DOHH2 (cell line): ENCODE data around the gene OAS2.

Experiments used
- H3F3A ChIP-seq: fragments of 200-600 bp; sonication (generic), shearing (Covaris generic); 2 replicates; pipeline ENCODE4 v1.6.0; 2016; ENCODE audit warnings: antibody characterized with exemption, mild to moderate bottlenecking; ENCODE audit not compliant: control insufficient read depth, insufficient read depth
- H3K27ac ChIP-seq: fragments of 200-600 bp; sonication (generic); 2 replicates; pipeline ENCODE4 v1.5.1; 2014; ENCODE audit warnings: low read depth, mild to moderate bottlenecking, low read length, moderate library complexity
- H3K27me3 ChIP-seq: fragments of 200-600 bp; sonication (generic); 2 replicates; pipeline ENCODE4 v1.6.1; 2014; ENCODE audit warnings: mild to moderate bottlenecking, low read length, mixed read lengths; ENCODE audit not compliant: control insufficient read depth
- H3K36me3 ChIP-seq: fragments of 200-600 bp; sonication (generic); 2 replicates; pipeline ENCODE4 v1.6.1; 2014; ENCODE audit warnings: mild to moderate bottlenecking, low read length, moderate library complexity, mixed read lengths; ENCODE audit not compliant: control insufficient read depth
- H3K4me1 ChIP-seq: fragments of 200-600 bp; sonication (generic); 2 replicates; pipeline ENCODE4 v1.6.1; 2014; ENCODE audit warnings: mild to moderate bottlenecking, low read length, mixed read lengths; ENCODE audit not compliant: control insufficient read depth
- H3K4me2 ChIP-seq: fragments of 200-600 bp; sonication (generic); 2 replicates; pipeline ENCODE4 v1.6.0; 2014; ENCODE audit warnings: mild to moderate bottlenecking, low read length, moderate library complexity
- H3K4me3 ChIP-seq: fragments of 200-600 bp; sonication (generic); 2 replicates; pipeline ENCODE4 v1.5.1; 2014; ENCODE audit warnings: mild to moderate bottlenecking, low read length, mixed read lengths
- H3K79me2 ChIP-seq: fragments of 200-600 bp; sonication (generic); 2 replicates; pipeline ENCODE4 v1.6.1; 2014; ENCODE audit warnings: mild to moderate bottlenecking, low read length, mixed read lengths; ENCODE audit not compliant: control insufficient read depth
- H3K9me2 ChIP-seq: fragments of 200-600 bp; sonication (generic); replicated peaks from 2 replicates; pipeline ENCODE4 v1.6.1; 2014; ENCODE audit warnings: mild to moderate bottlenecking, low read length, mixed read lengths; ENCODE audit not compliant: control insufficient read depth
- H3K9me3 ChIP-seq: fragments of 200-600 bp; sonication (generic); 2 replicates; pipeline ENCODE4 v1.6.1; 2014; ENCODE audit warnings: antibody characterized with exemption, low read length, mixed read lengths; ENCODE audit not compliant: control insufficient read depth, insufficient read depth
- H4K20me1 ChIP-seq: fragments of 200-600 bp; sonication (generic); 2 replicates; pipeline ENCODE4 v1.6.0; 2014; ENCODE audit warnings: low read depth, mild to moderate bottlenecking, antibody characterized with exemption, low read length, moderate library complexity; ENCODE audit not compliant: control insufficient read depth, insufficient read depth
- EZH2phosphoT487 ChIP-seq: fragments of 200-600 bp; sonication (generic); IDR thresholded peaks from 2 replicates; pipeline ENCODE4 v1.6.1; 2017; ENCODE audit warnings: borderline replicate concordance, mild to moderate bottlenecking, antibody characterized with exemption, low read length, moderate library complexity, mixed read lengths
- TF ChIP-seq, protein P1 (sequence below): fragments of 200-600 bp; sonication (generic); IDR thresholded peaks from one replicate; pipeline ENCODE4 v1.5.1; 2014; ENCODE audit warnings: antibody characterized with exemption, mild to moderate bottlenecking, low read depth, low read length; ENCODE audit not compliant: poor library complexity, severe bottlenecking

The OAS2 gene

DNA sequence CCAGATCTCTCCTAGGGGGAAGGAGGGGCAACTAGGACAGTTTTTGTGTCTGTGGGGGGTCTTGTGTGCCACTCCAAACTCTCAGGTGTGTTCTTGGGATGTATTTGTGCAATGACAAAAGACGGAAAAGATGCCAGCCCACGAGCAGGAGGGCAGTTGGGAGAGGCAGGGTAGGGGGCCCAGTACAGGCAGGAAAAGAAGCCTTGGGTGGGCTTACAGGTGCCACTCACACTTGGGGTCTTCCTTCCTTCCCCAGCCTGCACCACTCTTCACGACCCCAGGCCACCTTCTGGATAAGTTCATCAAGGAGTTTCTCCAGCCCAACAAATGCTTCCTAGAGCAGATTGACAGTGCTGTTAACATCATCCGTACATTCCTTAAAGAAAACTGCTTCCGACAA lies 24.4 kb downstream of the OAS2 start:
- no peaks in the 10 kb centered on the region for H3K79me2 ChIP-seq
- H3K9me3 ChIP-seq, result no peaks in the 10 kb centered on the region; the same call in 1 of the 2 replicates
- peaks cover 5% of the 10 kb centered on the region for H3F3A ChIP-seq
- no peak overlapping the region for H3K4me3 ChIP-seq
- H3K4me2 ChIP-seq, result no peak overlapping the region
- no peaks in the 10 kb centered on the region for H4K20me1 ChIP-seq
- H3K9me2 ChIP-seq, result no peaks in the 10 kb centered on the region
- no peaks in the 10 kb centered on the region for H3K27me3 ChIP-seq
- H3K36me3 ChIP-seq, result peaks cover 10% of the 10 kb centered on the region
- no peak for TF ChIP-seq EZH2phosphoT487
- TF ChIP-seq, protein P1, sequence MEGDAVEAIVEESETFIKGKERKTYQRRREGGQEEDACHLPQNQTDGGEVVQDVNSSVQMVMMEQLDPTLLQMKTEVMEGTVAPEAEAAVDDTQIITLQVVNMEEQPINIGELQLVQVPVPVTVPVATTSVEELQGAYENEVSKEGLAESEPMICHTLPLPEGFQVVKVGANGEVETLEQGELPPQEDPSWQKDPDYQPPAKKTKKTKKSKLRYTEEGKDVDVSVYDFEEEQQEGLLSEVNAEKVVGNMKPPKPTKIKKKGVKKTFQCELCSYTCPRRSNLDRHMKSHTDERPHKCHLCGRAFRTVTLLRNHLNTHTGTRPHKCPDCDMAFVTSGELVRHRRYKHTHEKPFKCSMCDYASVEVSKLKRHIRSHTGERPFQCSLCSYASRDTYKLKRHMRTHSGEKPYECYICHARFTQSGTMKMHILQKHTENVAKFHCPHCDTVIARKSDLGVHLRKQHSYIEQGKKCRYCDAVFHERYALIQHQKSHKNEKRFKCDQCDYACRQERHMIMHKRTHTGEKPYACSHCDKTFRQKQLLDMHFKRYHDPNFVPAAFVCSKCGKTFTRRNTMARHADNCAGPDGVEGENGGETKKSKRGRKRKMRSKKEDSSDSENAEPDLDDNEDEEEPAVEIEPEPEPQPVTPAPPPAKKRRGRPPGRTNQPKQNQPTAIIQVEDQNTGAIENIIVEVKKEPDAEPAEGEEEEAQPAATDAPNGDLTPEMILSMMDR, result no peak
- H3K4me1 ChIP-seq, result peaks cover 33% of the 10 kb centered on the region
- no peak overlapping the region for H3K27ac ChIP-seq

DNA sequence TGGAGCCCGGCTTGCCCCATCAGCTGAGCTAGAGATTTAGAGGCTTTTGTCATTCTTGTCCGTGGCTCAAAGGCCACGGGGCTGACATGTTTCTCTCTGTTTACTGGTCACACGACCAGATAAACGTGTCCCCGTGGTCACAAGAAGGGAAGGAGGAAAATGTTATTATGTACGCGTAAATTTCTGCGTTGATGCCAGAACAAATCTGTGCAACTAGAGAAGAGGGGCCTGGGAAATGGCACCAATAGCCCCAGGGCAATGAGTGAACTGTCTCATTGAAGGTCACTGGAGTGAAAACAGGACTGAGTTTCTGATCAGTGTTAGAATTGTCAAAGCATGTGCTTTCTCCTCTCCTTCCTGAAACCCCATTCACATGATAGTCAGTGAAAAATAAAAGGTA lies 25.3 kb downstream of the OAS2 start:
- Histone ChIP-seq H3F3A (peaks cover 2% of the 10 kb centered on the region), H3K79me2 (no peaks in the 10 kb centered on the region)

DNA sequence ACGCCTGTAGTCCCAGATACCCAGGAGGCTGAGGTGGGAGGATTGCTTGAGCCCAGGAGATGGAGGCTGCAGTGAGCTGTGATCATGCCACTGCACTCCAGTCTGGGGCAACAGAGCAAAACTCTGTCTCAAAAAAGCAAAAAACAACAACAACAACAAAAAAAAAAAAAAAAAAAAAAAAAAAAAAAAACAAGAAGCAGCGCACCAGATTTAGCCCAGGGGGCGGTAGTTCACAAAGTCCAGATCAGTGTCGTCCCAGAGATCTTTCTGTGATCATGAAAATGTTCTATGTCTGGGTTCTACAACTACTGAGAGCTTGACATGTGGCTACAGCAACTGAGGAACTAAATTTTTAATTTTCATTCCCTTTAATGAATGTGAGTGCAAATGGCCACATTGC lies 27.4 kb downstream of the OAS2 start:
- Histone ChIP-seq H3K4me1 (peaks cover 2% of the 10 kb centered on the region), H3K27ac (no peak overlapping the region), H3K9me3 (no peaks in the 10 kb centered on the region), H3K9me2 (no peaks in the 10 kb centered on the region), H3K27me3 (no peaks in the 10 kb centered on the region), H3K4me2 (no peak overlapping the region), H3K36me3 (no peaks in the 10 kb centered on the region), H3K79me2 (no peaks in the 10 kb centered on the region), H4K20me1 (no peaks in the 10 kb centered on the region), H3K4me3 (no peak overlapping the region), H3F3A (no peaks in the 10 kb centered on the region)
- no peak for TF ChIP-seq EZH2phosphoT487
- TF ChIP-seq, protein P1, result peak; percentile 43

More for the DNA sequence above, 25.3 kb downstream of the OAS2 start:
- H3K9me3 ChIP-seq, result no peaks in the 10 kb centered on the region
- no peaks in the 10 kb centered on the region for H4K20me1 ChIP-seq
- H3K4me3 ChIP-seq, result no peak overlapping the region
- no peaks in the 10 kb centered on the region for H3K9me2 ChIP-seq
- H3K27ac ChIP-seq, result no peak overlapping the region
- H3K36me3 ChIP-seq, result peaks cover under 1% of the 10 kb centered on the region
- H3K4me1 ChIP-seq, result peaks cover 24% of the 10 kb centered on the region
- no peak for TF ChIP-seq EZH2phosphoT487
- TF ChIP-seq, protein P1, result no peak
- H3K4me2 ChIP-seq, result no peak overlapping the region
- no peaks in the 10 kb centered on the region for H3K27me3 ChIP-seq
